HG03060 (cell line): ENCODE results near the gene MRFAP1.
"Not testable (repeated sequence)": the region's sequence is repeated elsewhere in the genome, so short reads cannot be mapped to it uniquely, and the experiment has no call there.

ENCODE experiments used
- ATAC-seq: cut with Tn5 transposase; IDR thresholded peaks from one replicate; pipeline ENCODE4 v1.9.1; 2021; ENCODE audit warnings: low read depth, moderate number of reproducible peaks; ENCODE audit not compliant: unreplicated experiment

MRFAP1 gene

DNA sequence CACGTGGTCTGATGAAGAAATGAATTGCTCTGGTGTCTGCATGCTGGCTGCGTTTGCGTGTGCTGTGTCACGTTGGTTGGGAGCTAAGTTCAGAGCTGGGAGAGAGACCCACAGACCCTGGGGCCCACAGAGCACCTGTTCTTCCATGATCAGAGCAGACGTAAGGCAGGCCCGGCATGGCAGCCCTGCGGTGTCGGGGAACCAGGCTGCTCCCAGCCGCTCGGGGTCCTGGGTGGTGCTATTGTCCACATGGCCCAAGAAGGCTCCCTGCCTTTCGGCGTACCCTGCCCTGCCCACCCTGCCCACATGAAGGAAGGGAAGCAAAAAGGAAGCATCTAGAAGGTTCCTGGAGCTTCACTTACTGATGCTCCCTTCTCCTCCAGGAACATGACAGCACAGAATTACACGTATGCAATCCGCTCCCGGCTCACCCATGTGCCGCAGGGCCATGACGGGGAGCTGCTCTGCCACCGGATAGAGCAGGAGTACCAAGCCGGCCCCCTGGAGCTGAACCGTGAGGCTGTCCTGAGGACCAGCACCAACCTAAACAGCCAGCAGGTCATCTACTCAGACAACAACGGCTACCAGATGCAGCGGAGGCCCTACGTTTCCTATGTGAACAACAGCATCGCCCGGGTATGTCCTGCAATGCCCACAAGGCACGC lies 30.9 kb upstream of the MRFAP1 start:
- no peak for ATAC-seq

DNA sequence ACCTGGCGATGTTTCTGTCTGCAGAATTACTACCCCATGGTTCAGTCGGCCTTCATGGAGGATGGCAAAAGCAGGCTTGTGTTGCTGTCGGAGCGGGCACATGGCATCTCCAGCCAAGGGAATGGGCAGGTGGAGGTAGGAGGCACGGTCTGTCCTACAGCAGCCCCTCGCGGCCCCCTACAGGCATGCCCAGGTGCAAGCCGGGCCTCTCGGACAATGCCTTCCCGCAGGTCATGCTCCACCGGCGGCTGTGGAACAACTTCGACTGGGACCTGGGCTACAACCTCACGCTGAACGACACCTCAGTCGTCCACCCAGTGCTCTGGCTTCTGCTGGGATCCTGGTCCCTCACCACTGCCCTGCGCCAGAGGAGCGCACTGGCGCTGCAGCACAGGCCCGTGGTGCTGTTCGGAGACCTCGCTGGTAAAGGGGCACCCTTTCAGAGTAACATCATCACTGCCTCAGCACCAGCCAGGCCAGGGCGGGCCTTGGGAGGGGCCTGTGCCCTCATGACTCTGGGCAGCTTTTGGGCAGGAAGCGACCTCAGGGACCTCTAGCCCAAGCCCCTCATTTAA lies 29.5 kb upstream of the MRFAP1 start:
- no peak for ATAC-seq

DNA sequence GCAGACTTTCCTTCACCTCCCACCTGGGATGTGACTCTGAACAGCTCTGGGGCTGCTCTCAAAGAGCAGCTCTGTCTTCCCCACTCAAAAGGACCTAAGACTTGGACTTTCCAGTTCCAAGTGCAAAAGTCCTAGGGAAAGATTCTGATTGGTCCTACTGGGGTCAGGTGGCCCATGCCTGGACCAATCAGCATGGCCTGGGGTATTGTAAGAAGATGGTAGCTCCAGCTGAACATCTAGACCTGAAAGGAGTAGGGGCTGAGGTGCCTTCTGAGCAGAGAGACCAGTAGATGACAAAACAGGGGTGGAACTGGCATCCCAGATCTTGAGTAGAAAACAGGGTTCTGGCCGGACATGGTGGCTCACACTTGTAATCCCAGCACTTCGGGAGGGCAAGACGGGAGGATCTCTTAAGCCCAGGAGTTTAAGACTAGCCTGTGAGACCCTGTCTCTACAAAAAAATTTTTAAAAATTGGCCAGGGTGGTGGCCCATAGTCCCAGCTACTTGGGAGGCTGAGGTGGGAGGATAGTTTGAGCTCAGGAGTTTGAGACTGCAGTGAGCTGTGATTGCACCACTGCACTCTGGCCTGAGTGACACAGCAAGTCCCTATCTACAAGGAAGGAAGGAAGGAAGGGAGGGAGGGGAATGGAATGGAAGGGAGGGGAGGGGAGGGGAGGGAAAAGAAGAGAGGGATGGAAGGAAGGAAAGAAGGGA lies 27.4 kb upstream of the MRFAP1 start:
- no peak for ATAC-seq

DNA sequence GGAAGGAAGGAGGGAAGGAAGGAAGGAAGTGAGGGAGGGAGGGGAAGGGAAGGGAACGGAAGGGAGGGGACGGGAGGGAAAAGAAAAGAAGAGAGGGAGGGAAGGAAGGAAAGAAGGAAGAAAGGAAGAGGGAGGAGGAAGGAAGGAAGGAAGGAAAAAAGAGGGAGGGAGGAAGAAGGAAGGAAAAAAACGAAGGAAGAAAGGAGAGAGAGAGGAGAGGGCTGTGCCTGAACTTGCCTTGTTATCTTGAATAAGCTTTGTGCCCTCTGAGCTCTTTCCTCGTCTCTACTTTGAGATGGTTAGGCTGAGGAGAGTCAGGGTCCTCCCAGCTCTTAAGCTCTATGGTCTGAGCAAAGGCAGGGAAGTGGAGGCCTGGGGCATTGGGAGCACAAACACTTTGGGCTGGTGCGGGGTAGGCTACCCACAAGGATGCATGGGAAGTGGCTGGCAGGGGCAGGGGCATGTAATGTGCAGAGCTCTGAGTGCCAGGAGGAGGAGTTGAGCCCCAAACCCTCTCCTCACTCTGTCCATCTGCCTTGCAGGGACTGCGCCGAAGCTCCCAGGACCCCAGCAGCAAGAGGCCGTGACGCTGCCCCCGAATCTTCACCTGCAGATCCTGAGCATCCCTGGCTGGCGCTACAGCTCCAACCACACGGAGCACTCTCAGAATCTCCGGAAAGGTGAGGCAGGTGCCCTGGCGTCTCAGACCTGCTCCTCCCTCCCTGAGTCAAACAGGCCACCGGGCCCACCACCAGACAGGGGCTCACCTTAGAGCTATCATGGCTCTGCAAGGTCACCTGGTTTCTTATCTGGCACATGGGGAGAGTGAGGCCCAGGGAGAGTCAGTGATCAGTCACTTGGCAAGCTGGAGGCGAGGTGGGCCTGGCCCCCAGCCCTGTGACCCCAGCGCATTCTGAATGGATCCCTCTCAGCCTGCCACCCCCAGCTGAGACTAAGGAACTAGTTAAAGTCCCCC lies 26.5 kb upstream of the MRFAP1 start:
- no peak for ATAC-seq

DNA sequence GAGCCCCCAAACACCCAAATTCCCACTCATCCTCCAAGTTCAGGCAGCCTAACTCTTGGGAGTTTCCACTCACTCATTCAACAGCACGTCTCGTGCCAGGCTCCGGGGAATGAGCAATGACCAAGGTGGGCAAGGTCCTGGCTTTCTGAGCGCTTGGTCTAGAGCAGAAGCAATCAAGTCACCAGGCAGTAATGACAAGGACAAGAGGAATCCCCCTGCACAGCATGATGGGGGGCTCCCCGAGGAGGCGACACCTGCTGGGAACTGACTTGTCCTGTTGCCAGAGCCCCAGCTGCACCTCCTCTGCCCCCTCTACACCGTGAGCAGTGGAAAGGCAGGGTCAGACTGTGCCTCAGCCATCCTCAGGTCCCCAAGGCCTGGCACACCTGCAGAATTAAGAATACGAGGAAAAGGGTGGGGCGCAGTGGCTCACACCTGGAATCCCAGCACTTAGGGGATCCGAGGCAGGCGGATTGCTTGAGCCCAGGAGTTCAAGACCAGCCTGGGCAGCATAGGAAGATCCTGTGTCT lies 25.7 kb upstream of the MRFAP1 start:
- ATAC-seq, result no peak

DNA sequence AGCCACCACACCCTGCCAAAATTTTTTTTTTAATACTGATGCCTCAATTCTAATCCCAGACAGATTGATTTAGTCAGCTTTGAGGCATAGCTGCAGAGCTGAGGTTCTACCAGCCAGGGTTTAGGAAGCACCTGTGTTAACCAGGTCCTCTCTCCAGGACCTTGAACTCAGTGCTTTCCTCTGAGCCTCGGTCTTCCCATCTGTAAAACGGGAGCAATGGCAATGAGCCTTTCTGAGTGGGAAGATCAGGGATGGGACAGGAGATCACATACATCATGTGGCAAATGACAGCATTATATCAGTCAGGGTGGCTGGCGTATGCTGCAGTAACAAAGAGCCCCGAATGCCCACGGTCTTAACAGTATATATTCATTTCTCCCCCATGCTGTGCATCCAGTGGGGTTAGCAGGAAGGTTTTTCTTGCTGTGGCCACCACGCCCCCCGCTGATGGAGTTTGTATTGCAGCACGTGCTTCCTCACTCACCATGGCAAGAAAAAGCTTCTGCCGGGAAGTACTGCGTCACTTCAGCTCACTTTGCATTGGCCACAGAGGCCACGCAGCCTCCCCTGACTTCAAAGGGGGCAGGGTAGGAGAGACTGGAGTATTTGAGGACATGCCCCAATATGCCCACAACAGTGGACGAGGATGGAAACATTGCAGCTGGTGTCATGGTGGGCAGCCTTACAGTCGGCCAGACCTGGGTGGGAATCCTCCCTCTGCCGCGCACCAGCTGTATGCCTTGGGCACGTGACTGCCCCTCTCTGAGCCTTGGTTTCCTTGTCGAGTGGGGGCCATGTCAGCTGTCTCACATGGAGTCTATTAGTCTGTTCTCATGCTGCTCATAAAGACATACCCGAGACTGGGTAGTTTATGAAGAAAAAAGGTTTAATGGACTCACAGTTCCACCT lies 24.1 kb upstream of the MRFAP1 start:
- no peak for ATAC-seq

DNA sequence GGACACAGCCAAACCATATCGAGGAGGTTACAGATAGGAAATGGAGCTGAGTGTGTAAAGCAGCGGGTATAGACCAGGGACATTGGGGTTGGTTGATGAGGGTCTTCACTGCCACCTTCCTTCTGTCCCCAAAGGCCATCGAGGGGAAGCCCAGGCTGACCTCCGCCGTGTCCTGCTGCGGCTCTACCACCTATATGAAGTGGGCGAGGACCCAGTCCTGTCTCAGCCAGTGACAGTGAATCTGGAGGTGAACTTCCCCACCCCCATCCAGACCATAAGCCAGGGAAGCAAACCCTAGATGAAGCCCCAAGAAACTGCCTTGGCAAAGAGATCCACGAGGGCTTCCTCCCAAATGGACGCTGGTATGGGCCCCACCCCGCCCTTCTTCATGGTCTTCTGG lies 23.2 kb upstream of the MRFAP1 start:
- no peak for ATAC-seq

DNA sequence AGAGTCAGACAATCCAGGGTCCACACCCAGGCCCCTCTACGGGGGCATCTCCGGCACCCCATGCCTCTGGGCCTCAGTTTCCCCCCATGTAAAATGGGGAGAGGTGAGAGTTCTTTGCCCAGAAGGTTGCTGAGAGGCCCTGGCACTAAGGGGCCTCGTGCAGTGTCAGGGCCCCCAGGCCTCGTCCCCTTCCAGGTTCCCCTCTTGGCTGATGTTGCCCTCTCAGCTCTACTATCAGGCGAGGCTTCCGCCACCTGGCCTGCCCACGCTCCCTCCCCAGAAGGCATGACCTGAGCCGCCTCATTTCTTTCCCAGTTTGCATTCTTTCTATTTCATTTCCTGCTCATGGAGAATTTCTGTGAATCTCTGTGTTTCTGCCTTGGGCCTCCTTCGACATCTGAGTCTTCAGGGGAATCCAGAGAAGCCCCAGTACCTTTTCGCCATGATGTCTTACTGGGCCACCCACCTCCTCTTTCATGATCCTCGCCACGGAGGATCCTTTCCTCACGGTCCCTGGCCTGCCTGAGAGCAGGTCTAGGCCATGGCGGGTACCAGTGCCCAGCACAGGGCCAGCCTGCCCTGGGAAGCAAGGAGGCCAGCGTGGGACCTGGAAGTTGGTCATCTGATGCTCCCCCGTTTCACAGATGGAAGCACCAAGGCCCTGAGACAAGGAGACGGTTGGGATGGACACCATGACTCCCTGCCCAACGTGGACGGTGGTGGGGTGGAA lies 21.9 kb upstream of the MRFAP1 start:
- no peak for ATAC-seq

DNA sequence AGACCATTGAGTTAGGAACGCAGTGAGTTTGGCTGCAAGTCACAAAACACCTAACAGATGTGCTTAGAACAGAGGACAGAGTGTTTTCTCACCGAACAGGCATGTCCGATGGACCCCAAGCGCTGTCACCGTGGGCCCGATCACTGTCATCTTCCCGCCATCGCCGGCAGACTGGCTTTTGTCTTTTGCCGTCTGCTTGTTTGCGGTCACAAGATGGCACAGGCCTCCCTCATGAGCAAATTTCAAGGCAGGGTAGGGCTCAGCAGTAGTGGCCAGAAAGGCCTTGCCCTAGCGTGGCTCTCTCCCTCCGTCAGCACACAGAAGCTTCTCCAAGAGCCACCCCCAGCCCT lies 21.4 kb upstream of the MRFAP1 start:
- no peak for ATAC-seq

DNA sequence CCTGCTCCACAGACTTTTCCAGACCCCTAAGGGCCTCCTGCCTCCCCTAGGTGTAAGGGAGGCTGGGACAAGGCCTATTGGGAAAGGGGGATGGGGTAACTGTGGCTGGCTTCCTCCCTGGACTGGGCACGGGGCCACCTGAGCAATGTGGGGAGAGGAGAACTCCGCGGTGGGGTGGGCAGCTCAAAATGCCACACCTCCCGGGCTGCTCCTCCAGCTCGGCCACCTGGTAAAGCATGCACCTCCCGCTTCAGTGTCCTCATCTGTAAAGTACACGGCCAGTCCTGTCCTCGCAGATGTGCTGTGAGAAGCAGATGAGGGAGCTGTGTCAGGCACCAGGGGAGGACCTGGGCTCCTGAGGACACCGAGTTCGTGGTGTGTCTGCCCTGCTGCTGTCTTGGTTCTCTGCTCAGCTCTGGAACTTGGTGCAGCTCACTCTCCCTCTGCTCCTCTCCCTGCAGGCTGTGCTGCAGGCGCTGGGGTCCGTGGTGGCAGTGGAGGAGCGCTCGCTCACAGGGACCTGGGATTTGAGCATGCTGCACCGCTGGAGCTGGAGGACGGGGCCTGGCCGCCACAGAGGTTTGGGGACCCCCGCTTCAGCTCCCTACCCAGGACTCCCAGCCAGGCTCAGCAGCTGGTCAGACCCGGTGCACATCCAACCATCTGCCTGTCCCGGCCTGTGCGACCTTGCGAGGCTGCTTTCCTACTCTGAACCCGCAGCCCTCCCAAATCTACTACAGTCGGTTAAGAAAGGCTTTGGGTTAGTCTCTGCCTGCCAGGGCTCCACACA lies 20.8 kb upstream of the MRFAP1 start:
- ATAC-seq, result no peak

DNA sequence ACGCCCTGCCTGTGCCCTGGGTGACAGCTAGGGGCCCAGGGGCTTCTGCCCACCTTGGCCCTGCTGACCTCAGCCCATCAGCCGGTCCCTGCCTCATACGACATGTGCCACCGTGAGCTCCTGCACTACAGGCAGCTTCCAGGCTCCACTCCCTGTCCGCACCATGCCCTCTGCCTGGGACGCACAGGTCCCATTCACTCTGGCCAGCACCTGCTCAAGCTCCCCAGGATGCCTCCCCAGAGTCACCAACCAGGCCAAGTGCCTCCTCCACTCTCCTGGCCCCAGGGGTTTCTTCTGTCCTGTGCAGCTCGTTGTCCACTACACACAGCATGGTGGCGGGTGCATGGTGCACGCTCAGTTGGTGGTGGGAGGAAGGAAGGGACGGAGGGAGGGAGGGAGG lies 20.2 kb upstream of the MRFAP1 start:
- no peak for ATAC-seq

DNA sequence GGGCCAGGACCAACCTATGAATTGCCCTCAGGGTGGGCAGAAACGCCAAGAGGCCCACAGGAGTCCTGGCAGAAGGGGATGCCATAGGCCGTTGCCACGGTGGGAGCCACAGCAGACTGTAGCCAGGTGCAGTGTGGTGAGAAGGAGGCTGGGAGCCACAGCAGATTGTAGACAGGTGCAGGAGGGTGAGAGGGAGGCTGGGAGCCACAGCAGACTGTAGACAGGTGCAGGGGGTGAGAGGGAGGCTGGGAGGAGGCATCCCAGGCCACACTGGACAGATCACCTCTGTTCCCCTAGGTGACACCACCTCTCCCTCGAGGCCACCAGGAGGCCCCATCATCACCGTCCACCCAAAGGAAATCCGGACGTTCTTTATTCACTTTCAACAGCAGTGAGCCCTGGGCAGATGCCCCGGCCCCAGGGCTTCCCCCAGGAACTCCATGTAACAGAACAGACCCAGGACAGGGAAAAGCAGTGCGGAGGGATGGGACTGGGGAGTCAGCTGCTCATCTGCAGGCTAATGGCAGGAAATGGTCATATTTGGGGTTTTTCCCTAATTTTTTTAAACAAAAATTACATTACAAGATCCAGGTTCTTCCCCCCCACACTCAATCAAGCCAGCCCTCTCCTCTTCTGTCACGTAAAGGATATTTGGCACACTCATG lies 19.5 kb upstream of the MRFAP1 start:
- no peak for ATAC-seq

DNA sequence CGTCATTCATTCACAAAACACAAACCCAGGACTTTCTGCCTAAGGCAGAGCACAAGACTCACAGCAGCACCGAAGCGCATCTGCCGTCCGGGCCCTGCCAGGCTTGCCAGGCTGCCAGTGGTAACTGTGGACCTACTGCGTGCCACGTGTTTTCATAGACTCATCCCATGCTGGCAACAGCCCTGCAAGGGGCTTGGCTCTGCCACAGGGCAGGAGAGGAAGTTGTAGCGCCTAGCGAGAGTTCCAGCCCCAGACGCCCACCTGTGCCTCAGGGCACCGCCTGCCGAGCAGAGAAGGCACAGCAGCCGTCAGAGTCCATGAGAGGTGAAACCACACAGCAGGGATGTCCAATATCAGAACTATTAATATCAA lies 18.9 kb upstream of the MRFAP1 start:
- ATAC-seq, result no peak

DNA sequence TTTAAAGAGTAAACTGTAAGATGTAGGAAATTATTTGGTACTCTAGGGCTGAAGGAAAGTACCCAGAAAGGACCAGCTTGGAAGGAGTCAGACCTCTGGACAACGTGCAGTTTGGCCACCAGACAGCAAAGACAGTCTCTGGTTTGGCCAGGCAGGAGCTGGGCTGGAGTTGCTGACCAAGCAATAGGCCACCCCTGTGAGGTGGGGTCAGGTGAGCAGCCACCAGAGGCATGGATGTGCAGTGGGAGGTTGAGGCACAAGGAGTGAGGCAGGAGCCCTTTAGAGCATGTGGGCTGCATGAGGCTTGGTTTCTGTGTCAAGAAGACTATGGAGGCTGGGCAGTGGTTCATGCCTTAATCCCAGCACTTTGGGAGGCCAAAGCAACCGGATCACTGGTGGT lies 17.7 kb upstream of the MRFAP1 start:
- no peak for ATAC-seq

DNA sequence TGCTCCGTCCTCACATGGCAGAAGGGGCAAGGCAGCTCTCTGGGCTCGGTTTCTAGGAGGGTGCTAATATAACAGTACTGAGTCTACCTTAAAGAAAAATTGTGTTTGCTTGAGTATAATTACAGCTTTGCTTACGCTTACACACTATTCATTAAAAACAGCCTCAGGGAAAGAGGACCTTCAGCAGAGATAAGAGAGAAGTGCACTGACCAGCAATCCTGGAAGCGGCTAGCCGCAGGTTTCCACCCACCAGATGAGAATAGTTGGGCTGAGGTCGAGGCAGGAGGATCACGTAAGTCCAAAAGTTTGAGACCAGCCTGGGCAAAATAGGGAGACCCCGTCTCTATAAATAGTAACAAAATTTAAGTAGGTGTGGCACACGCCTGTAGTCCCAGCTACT lies 15.2 kb upstream of the MRFAP1 start:
- no peak for ATAC-seq

DNA sequence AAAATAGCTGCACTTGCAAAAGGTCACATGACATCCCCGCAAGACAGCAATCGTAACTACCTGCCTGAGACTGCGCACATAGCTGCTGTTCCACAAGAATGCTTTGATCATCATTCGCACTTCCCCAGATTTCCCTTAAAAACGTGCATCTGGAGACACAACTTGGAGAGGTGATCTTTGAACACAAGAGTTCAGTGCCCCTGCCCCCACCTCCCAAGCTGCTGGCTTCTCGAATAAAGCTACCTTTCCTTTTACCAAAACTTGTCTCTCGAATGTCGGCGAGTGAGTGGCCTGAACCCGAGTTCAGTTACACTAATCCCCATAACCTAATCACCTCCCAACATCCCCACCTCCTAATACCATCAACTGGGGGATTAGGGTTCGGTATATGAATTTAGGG lies 14.4 kb upstream of the MRFAP1 start:
- ATAC-seq, result no peak

DNA sequence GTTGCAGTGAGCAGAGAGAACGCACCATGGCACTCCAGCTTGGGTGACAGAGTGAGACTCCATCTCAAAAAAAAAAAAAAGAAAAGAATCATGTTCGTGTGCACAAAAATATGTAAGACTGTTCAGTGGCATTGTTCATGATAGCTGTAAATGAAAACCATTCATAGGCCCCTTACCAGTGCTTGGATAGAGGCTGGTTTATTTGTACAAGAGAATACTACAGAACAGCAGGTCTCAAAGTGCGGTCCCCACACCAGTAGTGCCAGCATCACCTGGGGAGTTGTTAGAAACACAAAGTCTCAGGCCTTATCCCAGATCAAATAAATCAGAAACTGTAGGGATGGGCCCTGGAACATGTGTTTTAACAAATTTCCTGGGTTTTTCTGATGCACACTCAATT lies 12.7 kb upstream of the MRFAP1 start:
- no peak for ATAC-seq

DNA sequence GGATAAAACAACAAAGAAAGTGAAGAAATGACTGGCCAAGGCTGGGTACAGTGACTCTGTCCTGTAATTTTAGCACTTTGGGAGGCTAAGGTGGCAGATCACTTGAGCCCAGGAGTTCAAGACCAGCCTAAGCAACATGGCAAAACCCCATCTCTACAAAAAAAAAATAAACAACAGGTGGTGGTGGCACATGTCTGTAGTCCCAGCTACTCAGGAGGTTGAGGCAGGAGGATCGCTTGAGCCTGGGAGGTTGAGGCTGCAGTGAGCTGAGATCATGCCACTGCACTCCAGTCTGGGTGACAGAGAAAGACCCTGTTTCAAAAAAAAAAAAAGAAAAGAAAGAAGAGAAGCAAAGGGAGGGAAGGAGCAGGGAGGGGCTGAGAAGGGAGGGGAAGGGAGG lies 12.0 kb upstream of the MRFAP1 start:
- ATAC-seq, result not testable (repeated sequence)
